HepG2 (cell line): ENCODE measurements around the gene SLC23A2. TPM values are rescaled to one million over a fixed set of nuclear protein-coding genes. Genes with fewer than 3 reads are reported as not detected.

Experiments
- HBP1 ChIP-seq: IDR thresholded peaks from 2 replicates; pipeline ENCODE4 v1.6.1; 2016; ENCODE audit warnings: low read depth, control low read depth
- HOXA5 ChIP-seq: sonication (generic); formaldehyde crosslinking; IDR thresholded peaks from 2 replicates; pipeline ENCODE4 v1.4.0; 2020; ENCODE audit warnings: missing genetic modification reagents
- KDM1A ChIP-seq: IDR thresholded peaks from 2 replicates; pipeline ENCODE4 v1.6.1; 2016; ENCODE audit warnings: missing compliant biosample characterization
- MED8 ChIP-seq: sonication (generic); formaldehyde crosslinking; IDR thresholded peaks from 2 replicates; pipeline ENCODE4 v1.8.1; 2023; ENCODE audit warnings: mild to moderate bottlenecking, missing genetic modification reagents; ENCODE audit not compliant: insufficient replicate concordance
- NFKB2 ChIP-seq: sonication (generic); formaldehyde crosslinking; IDR thresholded peaks from 2 replicates; pipeline ENCODE4 v1.4.0; 2020; ENCODE audit warnings: missing genetic modification reagents, borderline replicate concordance
- POLR2AphosphoS2 ChIP-seq: IDR thresholded peaks from 2 replicates; pipeline ENCODE4 v1.6.1; 2011; ENCODE audit warnings: low read depth, low read length, improper control_type of control experiment
- PRDM10 ChIP-seq: sonication (generic); formaldehyde crosslinking; IDR thresholded peaks from 2 replicates; pipeline ENCODE4 v1.4.0; 2020; ENCODE audit warnings: low read depth, missing genetic modification reagents
- RFXAP ChIP-seq: sonication (generic); formaldehyde crosslinking; IDR thresholded peaks from 2 replicates; pipeline ENCODE4 v1.4.0; 2020; ENCODE audit warnings: missing genetic modification reagents, borderline replicate concordance
- SIX4 ChIP-seq: sonication (generic); formaldehyde crosslinking; IDR thresholded peaks from 2 replicates; pipeline ENCODE4 v1.4.0; 2020; ENCODE audit warnings: missing genetic modification reagents
- SRSF1 ChIP-seq: fragments of 200-400 bp; formaldehyde crosslinking; optimal IDR thresholded peaks from 2 replicates; pipeline ENCODE3; 2017; ENCODE audit warnings: mild to moderate bottlenecking, low read depth, low read length, moderate library complexity
- TEAD2 ChIP-seq: sonication (generic); formaldehyde crosslinking; IDR thresholded peaks from 2 replicates; pipeline ENCODE4 v1.9.0; 2021; ENCODE audit warnings: missing genetic modification reagents
- ZFP91 ChIP-seq: sonication (generic); formaldehyde crosslinking; IDR thresholded peaks from 2 replicates; pipeline ENCODE4 v1.9.0; 2022; ENCODE audit warnings: missing genetic modification reagents, mild to moderate bottlenecking, borderline replicate concordance
- ZNF253 ChIP-seq: sonication (generic); formaldehyde crosslinking; IDR thresholded peaks from 2 replicates; pipeline ENCODE4 v1.8.0; 2022; ENCODE audit warnings: mild to moderate bottlenecking, missing genetic modification reagents, borderline replicate concordance
- ZNF484 ChIP-seq: sonication (generic); formaldehyde crosslinking; IDR thresholded peaks from 2 replicates; pipeline ENCODE4 v1.5.1; 2020; ENCODE audit warnings: mild to moderate bottlenecking, low read depth, missing genetic modification reagents, borderline replicate concordance
- ZNF607 ChIP-seq: sonication (generic); formaldehyde crosslinking; IDR thresholded peaks from 2 replicates; pipeline ENCODE4 v1.5.1; 2020; ENCODE audit warnings: missing genetic modification reagents, mild to moderate bottlenecking, borderline replicate concordance
- ZNF614 ChIP-seq: IDR thresholded peaks from 2 replicates; pipeline ENCODE4 v1.6.1; 2018; ENCODE audit warnings: missing biosample characterization, missing genetic modification reagents, inconsistent platforms, borderline replicate concordance
- ZUFSP ChIP-seq: sonication (generic); formaldehyde crosslinking; IDR thresholded peaks from 2 replicates; pipeline ENCODE4 v1.9.0; 2021; ENCODE audit warnings: missing genetic modification reagents, mild to moderate bottlenecking, borderline replicate concordance
- polyA plus RNA-seq, 8 experiments: library from polyadenylated mRNA; depleted of rRNA in 3 of 8; stranded (reverse) in 7 of 8; unstranded in 1 of 8; fragments of >200 nt; fragmentation: Illumina TruSeq in 4 of 8; extraction: Trizol in 4 of 8; gene quantifications; 2 replicates each; pipeline versions ENCODE4 v1.2.1 to v1.2.3, GENCODE V29; 2011 to 2016; ENCODE audit warnings: low read depth in 4 of 8, missing spikeins in 1 of 8, mixed read lengths in 1 of 8; ENCODE audit not compliant: insufficient read depth in 1 of 8
- total RNA-seq, 5 experiments: library from RNA; depleted of rRNA; stranded (reverse); fragments of >200 nt; fragmentation: Illumina TruSeq; extraction: Trizol; gene quantifications; 2 replicates each; pipeline ENCODE4 v1.2.3, GENCODE V29; 2016; ENCODE audit warnings: low read depth in 1 of 5

The SLC23A2 gene
- total and polyA plus RNA-seq, 2 of the 13 experiments (the other 11 are each of a cell fraction or from before 2014, with no cell fraction given), result 42.2 to 51.2 TPM

GRCh38 chr20:5000263-5001173 is 792 bp downstream of the SLC23A2 start (continued):
- no peak for TF ChIP-seq ZNF614 (CRISPR knock-in tag)
- no peak for TF ChIP-seq TEAD2 (CRISPR knock-in tag)
- TF ChIP-seq ZUFSP, result no peak
- 0 out of 2 replicates have a peak, but pooled peaks have one; percentile 26 for TF ChIP-seq ZNF253 (CRISPR knock-in tag)
- no peak; the same call in 1 of the 2 replicates for TF ChIP-seq NFKB2 (CRISPR knock-in tag)
- no peak for TF ChIP-seq SIX4 (CRISPR knock-in tag)
- TF ChIP-seq ZFP91 (CRISPR knock-in tag), result peak; percentile 63
- no peak for TF ChIP-seq ZNF484 (CRISPR knock-in tag)
- no peak for TF ChIP-seq PRDM10 (CRISPR knock-in tag)
- no peak for TF ChIP-seq POLR2AphosphoS2
- no peak for TF ChIP-seq RFXAP (CRISPR knock-in tag)
- peak; percentile 46 for TF ChIP-seq MED8 (CRISPR knock-in tag)
- peak; percentile 32; the same call in 1 of the 2 replicates for TF ChIP-seq ZNF607 (CRISPR knock-in tag)
- no peak; the same call in 1 of the 2 replicates for TF ChIP-seq HOXA5 (CRISPR knock-in tag)
- no peak for TF ChIP-seq KDM1A (CRISPR knock-in tag)
- TF ChIP-seq SRSF1, result no peak
- TF ChIP-seq HBP1 (CRISPR knock-in tag), result peak; percentile 95
